Stimulated activated CD4-positive, alpha-beta T cell treated with anti-CD3 and anti-CD28 coated beads, Interleukin-12 subunit alpha, Interleukin-12 subunit beta, amount 100 ng/mL, for 24 hours (primary cell): ENCODE measurements around the gene NRARP.

Experiments
- DNase-seq, 2 experiments: peaks; one replicate each; pipeline ENCODE4 v3.0.0-alpha.2; 2020; ENCODE audit warnings: low read depth in 2 of 2

The NRARP gene

DNA sequence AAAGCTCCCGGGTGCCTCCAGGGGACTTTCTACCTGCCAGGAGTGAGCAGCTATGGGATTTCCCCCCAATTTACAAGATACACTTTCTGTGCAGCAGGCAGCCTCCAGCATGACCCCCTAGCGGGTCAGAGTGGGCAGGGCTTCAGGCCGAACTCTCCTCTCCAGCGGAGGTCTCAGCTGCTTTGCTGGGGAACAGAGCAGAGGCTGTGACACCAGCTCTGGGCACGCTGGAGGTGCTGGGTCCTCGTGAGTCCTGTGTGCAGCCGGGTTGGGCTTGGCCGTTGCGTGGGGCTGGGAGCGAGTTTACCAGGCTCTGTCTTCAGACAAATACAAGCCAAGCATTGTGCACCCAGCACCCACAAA, 2.9 kb downstream of the NRARP start:
- no peak for DNase-seq

DNA sequence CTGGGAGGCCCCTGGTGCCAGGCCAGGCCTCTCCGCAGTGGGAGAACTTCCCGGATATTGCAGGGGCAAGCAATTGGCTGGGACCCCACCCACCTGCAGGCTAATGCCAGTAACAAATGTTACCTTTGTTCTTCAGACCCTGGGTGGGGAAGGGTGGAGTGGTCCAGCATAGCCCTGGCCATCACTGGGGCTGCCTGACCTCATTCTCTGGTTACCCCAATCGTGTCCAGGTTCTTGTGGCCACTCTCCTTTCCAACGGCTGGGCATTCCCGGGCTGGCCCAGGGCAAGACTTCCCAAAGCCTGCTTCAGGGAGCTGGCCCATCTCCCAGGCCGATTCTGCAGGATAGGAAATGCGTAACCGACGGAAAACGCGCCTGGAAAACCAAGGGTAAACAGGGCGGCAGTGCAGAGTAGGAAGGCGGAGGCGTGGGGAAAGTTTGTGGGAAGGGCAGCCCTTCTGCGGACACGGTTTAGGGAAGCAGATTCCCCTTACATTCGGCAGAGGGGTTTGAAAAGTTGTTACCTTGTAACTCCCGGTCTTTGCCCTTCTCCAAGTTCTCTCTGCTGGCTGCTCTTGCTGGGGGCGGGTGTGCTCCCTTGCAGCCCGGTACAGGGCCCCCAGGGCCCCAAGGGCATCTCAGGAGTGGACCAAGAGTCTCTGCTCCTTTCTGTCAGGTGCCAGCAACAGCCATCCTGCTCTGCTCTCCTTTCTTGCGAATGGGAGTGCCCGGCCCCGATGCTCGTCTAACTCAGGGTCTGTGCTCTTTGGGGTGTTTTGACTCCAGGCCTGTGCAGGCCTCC, 3.5 kb downstream of the NRARP start:
- no peak for DNase-seq

DNA sequence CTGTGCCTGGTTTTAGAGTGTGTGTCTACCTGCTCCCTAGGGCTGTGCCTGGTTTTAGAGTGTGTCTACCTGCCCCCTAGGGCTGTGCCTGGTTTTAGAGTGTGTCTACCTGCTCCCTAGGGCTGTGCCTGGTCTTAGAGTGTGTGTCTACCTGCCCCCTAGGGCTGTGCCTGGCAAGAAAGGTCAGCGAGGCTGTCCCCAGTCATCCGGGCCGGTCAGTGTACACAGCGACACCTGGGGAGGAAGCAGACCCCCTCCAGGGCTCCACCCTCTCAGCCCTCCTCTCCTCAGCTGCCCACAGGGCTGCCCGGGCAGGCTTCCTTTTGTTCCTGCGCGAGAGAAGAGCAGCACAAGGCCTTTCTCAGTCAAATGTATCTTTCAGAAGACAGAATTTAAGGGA, 4.1 kb downstream of the NRARP start:
- DNase-seq = no peak

DNA sequence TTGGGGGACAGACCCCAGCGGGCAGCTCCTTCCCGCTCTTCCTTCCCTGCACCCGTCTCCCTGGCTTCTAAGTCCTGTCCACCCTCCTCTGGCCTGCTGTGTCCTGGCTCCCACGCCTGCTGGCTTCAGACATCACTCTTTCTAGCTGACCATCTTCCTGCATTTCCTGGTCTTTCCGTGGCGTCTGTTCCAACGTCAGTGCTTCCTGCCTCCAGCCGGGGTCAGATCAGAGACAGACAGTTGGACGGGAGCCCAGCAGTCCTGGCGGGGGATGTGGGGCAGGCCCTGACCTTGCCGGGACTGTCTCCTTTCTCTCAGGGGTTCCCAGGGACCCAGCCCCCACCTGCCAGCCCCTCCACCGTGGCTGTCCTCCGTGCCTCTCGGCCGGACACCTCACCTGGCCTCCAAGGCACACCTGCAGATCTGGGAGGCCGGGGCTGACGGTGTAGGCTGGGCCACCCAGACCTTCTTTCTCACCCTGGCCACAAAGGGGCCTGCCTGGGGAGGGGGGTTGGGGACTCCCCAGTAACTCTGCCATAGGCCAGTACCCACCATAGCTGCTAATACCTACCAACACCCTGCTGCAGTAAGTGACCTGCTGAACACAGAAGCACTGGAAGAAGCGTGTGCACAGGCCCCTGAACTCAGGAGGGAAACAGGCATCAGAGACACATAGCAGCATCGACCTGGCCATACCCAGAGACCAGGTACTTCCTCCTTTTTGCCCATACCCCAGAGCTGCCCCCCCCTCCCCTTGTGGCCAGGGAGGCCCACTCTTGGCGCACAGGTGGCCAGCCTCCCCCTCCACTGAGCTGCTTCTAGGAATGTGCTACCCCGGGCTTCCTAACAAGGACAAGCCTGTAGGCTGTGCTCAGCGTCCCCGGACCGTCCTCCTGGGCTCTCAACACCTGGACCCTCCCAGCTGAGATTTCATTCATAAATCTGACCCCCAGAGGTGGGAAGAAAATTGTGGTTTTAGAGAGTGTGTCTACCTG, 5.1 kb downstream of the NRARP start:
- DNase-seq = no peak

DNA sequence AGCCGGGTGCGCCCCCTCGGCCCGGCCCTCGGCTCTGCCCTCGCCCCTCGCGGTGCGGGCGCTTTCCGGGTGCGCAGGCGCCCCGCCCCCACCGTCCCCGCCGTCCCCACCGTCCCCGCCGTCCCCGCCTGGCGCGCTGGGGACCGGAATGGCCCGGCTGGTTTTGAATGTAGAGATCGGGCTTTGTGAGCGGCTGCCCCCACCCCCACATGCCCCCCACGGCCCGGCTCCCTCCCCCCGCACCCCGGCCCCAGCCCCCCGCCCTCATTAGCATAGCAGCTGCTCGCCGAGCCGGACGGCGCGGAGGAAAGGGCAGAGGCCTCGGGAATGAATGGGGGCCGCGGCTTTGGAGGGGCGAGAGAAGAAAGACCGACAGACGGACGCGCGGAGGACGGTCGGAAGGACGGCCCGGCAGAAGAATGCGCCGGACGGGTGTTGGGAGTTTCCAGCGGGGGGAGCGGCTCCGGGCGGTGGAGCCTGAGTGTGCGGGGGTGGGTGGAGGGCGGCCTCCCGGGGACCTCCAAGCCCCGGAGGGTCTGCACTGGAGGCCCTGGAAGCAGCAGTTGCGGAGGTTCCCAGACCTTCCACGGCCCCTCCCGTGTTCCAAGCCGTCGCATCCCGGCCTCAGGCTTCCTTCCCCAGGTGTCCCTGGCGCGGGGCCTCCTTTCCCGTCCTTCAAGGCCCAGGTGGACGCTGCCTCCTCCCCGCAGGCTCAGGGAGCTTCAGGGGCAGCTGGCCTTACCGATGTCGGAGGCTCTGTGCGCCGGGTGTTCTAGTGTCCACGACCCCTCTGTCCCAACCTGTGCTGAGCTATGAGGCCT, 6.0 kb downstream of the NRARP start:
- DNase-seq = no peak

DNA sequence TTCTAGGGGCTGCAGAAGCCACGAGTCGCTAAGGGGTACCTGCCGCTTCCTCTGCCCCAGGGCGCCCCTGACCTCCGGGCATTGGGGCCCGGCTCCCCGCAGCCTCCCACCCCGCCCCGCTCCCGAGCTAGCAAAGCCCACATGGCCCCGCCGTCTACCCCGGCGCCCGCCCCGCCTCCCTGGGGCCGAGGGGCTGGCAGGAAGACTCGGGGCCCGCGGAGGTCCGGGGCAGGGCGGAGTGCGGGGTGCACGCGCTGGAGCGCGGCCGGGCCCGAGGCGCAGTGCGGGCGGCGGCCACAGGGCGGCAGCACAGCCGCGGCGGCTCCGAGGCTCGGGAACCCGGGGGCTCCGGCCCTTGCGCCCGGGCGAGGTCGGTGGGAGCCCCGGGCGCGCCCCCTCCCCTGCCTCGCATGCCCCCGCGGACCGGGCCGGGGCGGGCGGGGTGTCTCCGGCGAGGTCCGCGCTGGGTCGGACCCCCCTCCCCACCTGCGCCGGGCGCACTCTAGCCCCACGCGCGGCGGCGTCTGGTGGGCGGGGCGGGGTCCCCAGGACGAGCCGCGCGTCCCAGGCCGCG, 6.7 kb downstream of the NRARP start:
- DNase-seq = peak in 1 of 2 experiments; percentile 46

DNA sequence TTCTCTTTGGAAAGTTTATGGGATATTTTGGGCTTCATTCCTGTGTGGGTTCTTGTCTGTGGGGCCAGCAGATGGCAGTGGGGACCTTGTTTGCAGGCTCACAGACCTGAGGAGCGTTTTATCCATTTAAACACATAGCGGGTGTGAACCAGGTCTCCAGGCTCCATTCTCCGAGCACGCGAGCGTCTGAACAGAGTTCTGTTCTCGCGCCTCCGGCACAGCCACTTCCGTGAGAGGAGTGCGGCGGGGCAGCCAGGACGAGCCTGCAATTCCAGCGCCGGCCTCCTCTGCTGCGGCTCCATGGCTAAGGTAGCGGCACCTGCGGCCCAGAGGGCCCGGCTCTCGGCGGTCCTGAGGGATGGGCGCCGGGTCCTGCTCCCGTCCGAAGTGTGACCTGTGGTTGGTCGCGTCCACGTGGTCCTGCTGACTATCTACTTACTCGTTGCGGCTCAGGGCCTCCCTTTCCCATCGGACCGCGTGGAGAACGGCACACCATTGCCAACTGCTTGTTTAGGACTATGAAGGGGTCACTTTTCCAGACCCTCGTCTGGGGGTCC, 7.3 kb downstream of the NRARP start:
- DNase-seq = no peak

DNA sequence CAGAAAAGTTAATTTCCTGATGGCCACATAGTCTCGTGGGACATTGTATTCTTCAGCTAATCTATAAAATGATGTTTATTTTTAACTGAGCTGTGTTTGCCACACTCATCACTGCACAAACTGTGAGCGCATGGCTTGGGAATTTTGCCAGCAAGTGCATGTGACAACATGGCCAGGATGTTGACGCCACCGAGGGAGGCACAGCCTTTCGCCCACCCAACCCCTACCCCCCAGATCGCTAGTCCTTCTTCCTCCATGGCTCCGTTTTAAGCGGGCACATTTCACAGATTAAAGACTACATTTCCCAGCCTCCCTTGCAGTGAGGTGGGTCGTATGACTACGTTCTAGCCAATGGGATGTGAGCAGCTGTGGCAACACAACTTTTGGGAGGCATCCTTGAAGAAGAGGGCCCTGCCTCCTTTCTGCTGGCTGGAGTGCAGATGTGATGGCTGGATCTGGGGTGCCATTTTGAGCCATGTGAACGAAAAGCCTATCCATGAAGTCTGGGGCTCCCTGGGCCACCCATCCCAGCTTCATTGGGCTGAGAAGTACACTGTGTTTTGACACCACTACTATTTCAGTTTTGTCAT, 7.9 kb downstream of the NRARP start:
- DNase-seq = no peak

DNA sequence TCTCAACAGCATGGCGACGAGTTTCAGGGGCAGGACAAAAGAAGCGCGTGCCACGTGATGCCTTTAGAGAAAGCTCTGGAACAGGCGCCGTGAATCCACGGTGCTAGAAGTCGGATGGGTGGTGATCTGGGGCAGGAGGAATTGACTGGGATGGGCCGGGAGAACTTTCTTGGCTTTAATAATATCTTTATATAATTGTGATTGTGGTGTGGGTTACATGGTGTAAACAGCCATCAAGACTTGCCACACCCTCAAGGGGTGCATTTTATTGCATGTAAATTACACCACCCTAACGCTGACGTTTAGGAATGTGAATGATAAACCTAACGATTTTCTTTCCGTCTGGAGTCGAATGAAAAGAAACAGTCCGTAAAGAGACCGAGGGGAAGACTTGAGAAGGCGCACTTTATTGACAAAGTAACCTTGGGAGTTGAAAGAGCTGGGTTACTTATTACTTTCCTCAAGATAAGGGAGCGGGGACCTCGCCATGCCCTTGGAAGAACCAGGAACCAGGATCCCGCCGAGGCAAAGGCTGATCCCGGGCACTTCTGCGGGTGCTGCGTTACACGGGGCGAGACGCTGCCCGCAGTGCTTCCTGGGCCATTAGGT, 8.5 kb downstream of the NRARP start:
- no peak for DNase-seq

DNA sequence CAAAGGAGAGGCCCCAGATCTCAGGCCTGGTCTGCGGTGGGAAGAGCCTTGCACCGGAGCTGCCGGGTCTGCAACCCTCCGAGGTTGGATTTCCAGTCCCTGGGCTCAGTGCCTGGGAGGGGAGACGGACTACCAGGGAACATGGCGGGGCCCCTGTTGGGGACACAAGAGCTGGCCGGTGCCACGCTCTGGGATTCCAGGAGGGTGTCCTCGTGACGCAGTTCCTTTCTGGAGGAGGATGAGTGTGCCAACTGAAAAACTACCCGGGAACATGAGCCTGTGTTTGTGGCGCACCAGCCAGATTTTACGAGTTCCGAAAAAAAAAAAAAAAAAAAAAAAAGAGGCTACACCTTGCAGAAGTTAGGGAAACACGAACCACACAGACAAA, 9.0 kb downstream of the NRARP start:
- DNase-seq = no peak

DNA sequence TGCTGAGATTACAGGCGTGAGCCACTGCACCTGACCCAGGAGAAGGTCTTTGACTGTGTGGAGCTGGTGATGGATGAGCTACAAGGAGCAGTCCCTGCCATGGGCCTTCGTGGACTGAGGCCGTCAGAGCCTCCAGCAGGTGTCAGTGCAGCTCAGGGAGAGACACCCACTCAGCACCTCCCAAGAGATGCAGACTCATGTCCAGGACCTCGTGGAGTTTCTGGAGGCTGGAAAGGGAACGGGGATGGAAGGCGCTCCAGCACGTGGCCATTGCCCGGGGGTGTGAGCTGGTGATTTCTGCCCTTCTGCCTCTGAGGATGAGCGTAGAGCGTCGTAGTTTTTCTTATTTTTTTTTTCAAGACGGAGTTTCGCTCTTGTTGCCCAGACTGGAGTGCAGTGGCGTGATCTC, 15.1 kb downstream of the NRARP start:
- no peak for DNase-seq

DNA sequence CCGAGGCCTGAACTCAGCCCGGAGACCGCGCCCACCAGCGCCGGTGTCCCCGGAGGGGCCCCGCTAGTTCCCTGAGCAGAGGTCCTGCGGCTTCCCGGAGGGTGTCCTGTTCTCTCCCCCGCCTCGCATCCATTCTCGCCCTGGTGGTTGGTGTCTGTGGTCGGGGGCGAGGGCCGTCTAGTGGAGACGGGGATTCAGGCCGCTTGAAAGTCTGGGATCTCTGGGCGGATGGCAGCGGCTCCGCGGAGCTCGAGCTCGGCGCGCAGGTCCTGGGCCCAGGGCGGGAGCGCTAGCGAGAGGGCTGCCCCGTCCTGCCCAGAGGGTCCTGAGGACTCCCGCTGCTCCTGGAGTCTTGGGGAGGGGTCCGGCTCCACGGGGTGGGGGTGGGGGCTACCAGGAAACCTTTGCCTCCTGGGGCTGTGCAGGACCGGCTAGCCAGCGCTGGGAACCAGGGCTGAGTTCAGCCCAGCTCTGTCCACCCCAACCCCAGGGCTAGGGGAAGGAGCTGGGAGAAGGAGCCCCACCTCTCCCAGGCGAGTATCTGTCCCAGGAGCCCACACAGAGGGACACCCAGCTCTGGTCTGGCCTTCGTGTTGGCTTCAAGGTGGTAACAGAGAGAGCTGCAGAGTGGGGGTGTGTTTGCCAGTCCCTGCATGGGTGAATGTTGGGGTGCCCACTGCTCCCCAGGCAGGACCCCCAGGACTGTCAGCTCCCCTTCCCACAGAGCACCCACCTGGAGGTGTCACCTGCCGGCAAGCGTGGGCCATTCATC, 20.5 kb downstream of the NRARP start:
- no peak for DNase-seq

DNA sequence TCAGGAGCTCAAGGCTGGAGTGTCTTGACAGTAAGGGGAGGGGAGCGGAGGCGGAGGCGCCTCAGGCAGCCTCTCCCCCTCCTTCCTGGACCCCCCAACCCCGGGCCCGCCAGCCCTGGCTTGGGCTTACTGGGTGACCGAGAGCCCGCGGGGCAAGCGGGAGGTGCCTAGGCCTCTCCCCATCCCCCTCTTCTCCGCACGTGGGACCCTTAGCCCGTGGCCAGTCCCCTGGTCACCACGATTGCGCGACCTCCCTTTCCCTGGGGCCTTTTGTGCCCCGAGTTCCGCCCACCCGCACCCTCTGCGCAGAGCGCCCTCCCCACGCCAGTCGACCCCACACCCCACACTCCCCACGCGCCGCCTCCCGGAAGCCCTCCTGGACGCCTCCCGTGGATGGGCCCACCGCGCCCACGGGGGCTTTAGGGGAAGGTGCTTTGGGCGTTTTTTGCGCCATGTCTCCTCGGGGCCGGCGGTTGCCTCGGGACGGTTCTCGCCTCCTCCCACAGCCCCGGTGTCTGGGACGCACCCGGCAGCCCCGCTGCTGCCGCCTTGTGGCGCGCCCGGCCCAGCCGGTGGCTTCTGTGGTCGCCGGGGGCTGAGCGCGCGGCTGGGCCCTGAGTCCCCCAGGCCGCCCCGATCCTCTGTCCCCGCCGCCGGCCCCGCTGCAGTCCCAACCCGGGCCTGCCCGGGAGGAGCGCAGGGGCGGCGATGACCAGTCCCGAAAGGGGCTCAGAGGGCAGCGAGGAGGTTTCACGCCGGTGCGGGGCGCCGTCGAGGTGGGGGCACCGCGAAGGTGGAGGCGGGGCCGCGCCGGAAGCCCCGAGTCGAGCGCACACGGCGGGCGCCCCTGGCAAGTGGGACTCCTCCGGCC, 21.4 kb downstream of the NRARP start:
- no peak for DNase-seq

DNA sequence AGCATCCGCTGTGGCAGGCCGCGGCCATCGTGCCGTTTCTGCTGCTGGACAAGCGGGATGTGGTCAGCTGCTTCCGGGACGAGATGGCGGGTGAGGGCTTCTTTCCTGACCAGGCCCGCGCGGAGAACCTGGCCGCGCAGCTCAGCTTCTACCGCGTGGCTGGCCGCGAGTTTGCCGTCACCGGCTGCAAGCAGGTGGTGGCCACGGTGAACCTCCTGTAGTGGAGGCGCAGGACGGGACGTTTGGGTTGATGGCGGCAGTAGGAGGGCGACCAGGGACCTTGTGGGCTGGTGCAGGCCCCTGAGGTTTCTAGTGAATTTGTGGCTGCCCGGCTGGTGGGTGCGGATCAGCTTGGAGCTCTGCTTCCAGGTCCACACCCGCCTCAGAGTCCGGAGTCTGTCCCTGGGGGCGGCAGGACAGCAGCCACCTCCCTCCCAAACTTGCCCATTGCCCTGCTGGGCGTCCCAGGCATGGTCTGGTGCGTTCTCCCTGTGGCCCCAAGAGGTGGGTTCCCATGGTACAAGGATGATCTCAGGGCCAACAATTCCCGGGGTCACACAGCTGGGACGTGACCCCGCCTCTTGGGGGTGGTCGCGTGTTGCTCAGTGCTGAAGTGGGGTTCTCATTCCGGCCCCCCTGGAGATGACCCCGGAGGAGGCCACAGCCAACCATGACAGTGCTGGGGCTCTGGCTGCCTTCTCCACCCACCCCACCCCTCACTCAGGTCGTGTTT, 22.2 kb downstream of the NRARP start:
- DNase-seq = no peak

DNA sequence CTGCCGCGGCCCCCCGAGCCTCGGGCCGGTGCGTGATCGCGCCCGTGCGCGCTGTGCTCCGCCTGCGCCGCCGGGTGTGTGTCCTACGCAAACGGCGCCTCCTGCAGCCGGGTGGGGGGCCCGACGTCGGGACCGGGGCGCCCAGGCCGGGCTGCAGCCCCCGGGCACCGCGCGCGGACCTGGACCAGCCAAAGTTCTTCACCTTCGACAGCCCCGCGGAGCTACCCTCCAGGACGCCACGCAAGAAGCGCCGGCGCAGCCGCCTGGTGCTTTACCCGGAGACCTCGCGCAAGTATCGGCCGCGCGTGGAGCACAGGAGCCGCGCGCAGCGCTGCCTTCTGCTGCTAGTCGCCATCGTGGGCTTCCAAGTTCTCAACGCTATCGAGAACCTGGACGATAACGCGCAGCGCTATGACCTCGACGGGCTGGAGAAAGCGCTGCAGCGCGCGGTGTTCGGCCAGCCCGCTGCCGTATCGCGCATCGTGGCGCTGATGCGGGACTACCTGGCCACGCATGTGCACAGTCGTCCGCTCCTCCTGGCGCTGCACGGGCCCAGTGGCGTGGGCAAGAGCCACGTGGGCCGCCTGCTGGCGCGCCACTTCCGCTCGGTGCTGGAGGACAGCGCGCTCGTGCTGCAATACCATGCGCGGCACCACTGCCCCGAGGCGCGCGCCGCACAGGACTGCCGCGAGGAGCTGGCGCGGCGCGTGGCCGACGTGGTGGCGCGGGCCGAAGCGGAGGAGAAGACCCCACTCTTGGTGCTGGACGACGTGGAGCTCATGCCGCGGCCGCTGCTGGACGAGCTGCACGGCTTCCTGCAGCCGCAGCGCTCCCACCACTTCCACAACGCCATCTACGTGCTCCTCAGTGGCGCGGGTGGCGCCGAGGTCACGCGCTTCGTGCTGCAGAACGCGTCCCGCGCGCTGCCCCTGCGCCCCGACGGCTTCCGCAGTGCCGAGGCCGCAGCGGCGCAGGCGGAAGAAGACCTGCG, 23.1 kb downstream of the NRARP start:
- DNase-seq = no peak

DNA sequence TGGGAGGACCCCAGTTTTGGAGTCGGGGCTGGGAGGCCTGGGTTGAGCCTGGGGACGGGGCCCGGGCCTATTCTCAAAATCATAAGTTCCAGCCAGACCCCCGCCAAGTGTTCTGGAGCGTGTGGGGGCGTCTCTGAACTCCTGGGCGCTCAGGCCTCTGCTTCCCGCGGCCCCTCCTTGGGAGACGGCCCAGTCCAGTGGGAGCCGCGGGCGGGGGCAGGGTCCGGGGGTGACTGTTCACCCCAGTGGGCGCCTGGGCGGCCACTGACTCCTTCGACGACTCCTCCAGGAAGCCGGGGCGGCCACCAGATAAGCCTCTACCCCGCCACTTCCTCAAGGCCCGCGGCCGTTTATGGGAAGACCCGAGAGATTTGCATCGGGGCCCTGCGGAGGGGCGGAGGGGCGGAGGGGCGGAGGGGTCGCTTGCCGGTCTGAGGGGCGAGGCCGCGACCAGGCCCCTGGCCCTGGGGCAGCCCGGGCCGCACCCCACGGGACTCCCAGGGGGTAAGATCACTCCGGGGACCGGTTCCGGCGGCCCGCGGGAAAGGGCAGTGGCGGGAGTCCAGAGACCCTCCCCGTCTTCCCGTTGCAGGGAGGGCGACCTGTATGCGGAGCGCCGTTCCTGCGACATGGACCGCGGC, 23.9 kb downstream of the NRARP start:
- DNase-seq = no peak
